Type B pancreatic cell (in vitro differentiated cells): ENCODE results near the gene VSTM4. TPM values are rescaled to one million over a fixed set of nuclear protein-coding genes. Genes with fewer than 3 reads are reported as not detected.

Experiments used
- DNase-seq: peaks from one replicate; pipeline ENCODE4 v3.0.0; 2021; ENCODE audit warnings: mixed read lengths; ENCODE audit not compliant: unreplicated experiment; ENCODE audit errors: extremely low spot score
- H3K27ac Mint-ChIP-seq: 2 replicates; pipeline ENCODE4 v1.8.0; 2021; ENCODE audit warnings: mild to moderate bottlenecking, mixed read lengths
- H3K27me3 Mint-ChIP-seq: 2 replicates; pipeline ENCODE4 v1.8.0; 2021; ENCODE audit warnings: mixed read lengths
- H3K36me3 Mint-ChIP-seq: 2 replicates; pipeline ENCODE4 v1.8.0; 2021; ENCODE audit warnings: mixed read lengths
- H3K4me1 Mint-ChIP-seq: one replicate; pipeline ENCODE4 v1.8.0; 2021; ENCODE audit warnings: mixed read lengths; ENCODE audit not compliant: unreplicated experiment
- H3K4me3 Mint-ChIP-seq: 2 replicates; pipeline ENCODE4 v1.8.0; 2021; ENCODE audit warnings: mild to moderate bottlenecking, mixed read lengths
- H3K9me3 Mint-ChIP-seq: 2 replicates; pipeline ENCODE4 v1.8.0; 2021; ENCODE audit warnings: mixed read lengths
- total RNA-seq: library from RNA; stranded (reverse); gene quantifications from 2 replicates; pipeline ENCODE4 v1.2.1, GENCODE V29; 2021; ENCODE audit warnings: low replicate concordance
- TF ChIP-seq, protein P1 (sequence below): fragments of 200-600 bp; sonication (generic); conservative IDR thresholded peaks from 2 replicates; pipeline ENCODE4 v1.5.0; 2021; ENCODE audit warnings: antibody characterized with exemption, mild to moderate bottlenecking

Gene VSTM4
- total RNA-seq, 1 donor from 2014 or later, result 2.6 TPM

GRCh38 chr10:49056356-49056755 lies 59.0 kb downstream of the VSTM4 start:
- no peak for DNase-seq
- Mint-ChIP-seq H3K27me3 (peaks cover 10% of the 10 kb centered on the region), H3K9me3 (no peaks in the 10 kb centered on the region), H3K4me3 (no peak overlapping the region), H3K4me1 (peaks cover 14% of the 10 kb centered on the region), H3K27ac (no peak overlapping the region), H3K36me3 (peaks cover 3% of the 10 kb centered on the region)
- TF ChIP-seq, protein P1, sequence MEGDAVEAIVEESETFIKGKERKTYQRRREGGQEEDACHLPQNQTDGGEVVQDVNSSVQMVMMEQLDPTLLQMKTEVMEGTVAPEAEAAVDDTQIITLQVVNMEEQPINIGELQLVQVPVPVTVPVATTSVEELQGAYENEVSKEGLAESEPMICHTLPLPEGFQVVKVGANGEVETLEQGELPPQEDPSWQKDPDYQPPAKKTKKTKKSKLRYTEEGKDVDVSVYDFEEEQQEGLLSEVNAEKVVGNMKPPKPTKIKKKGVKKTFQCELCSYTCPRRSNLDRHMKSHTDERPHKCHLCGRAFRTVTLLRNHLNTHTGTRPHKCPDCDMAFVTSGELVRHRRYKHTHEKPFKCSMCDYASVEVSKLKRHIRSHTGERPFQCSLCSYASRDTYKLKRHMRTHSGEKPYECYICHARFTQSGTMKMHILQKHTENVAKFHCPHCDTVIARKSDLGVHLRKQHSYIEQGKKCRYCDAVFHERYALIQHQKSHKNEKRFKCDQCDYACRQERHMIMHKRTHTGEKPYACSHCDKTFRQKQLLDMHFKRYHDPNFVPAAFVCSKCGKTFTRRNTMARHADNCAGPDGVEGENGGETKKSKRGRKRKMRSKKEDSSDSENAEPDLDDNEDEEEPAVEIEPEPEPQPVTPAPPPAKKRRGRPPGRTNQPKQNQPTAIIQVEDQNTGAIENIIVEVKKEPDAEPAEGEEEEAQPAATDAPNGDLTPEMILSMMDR, result no peak

GRCh38 chr10:49055221-49055849 lies 60.0 kb downstream of the VSTM4 start:
- no peak overlapping the region for H3K4me3 Mint-ChIP-seq
- peaks cover 14% of the 10 kb centered on the region for H3K4me1 Mint-ChIP-seq
- peaks cover 3% of the 10 kb centered on the region for H3K36me3 Mint-ChIP-seq
- peaks cover 13% of the 10 kb centered on the region for H3K27me3 Mint-ChIP-seq
- no peak for DNase-seq
- H3K27ac Mint-ChIP-seq, result no peak overlapping the region
- H3K9me3 Mint-ChIP-seq, result no peaks in the 10 kb centered on the region
- TF ChIP-seq, protein P1, result no peak

GRCh38 chr10:49054753-49055152 lies 60.6 kb downstream of the VSTM4 start:
- no peak for DNase-seq
- Mint-ChIP-seq H3K36me3 (peaks cover 3% of the 10 kb centered on the region), H3K27me3 (peaks cover 13% of the 10 kb centered on the region), H3K4me1 (peaks cover 14% of the 10 kb centered on the region), H3K9me3 (no peaks in the 10 kb centered on the region), H3K27ac (no peak overlapping the region), H3K4me3 (no peak overlapping the region)
- TF ChIP-seq, protein P1, result no peak

- Mint-ChIP-seq H3K27ac (no peak overlapping the region), H3K36me3 (peaks cover 3% of the 10 kb centered on the region), H3K4me1 (peaks cover 14% of the 10 kb centered on the region), H3K9me3 (no peaks in the 10 kb centered on the region), H3K4me3 (no peak overlapping the region), H3K27me3 (peaks cover 13% of the 10 kb centered on the region)
- no peak for DNase-seq
- TF ChIP-seq, protein P1, result no peak
Observed at GRCh38 chr10:49053998-49054692, 61.2 kb downstream of the VSTM4 start.

- Mint-ChIP-seq H3K9me3 (no peaks in the 10 kb centered on the region), H3K4me3 (no peak overlapping the region), H3K27ac (no peak overlapping the region), H3K4me1 (peaks cover 14% of the 10 kb centered on the region), H3K36me3 (peaks cover 3% of the 10 kb centered on the region), H3K27me3 (peaks cover 13% of the 10 kb centered on the region)
- TF ChIP-seq, protein P1, result no peak
- DNase-seq, result no peak
Observed at GRCh38 chr10:49053053-49053997, 62.0 kb downstream of the VSTM4 start.
